Choroid plexus epithelial cell (primary cell): ENCODE data around the gene ESRRG.
A peak's percentile ranks its signal among the peaks of the same experiment; 100 is the strongest.

Experiments used
- DNase-seq: peaks from one replicate; pipeline ENCODE4 v3.0.0-alpha.2; 2010; ENCODE audit warnings: low read depth
- H3K4me3 ChIP-seq: 2 replicates; pipeline ENCODE4 v1.5.1; 2011; ENCODE audit warnings: low read depth, mild to moderate bottlenecking, control low read depth, low read length, moderate library complexity
- CTCF ChIP-seq: conservative IDR thresholded peaks from 2 replicates; pipeline ENCODE4 v1.5.1; 2011; ENCODE audit warnings: low read depth, mild to moderate bottlenecking, control low read depth, inconsistent platforms, low read length, moderate library complexity

The ESRRG gene

GRCh38 chr1:216580538-216581057 lies 142.6 kb downstream of the ESRRG start:
- DNase-seq = no peak
- no peak for TF ChIP-seq CTCF
- no peak overlapping the region for H3K4me3 ChIP-seq

GRCh38 chr1:216576234-216576937 lies 146.8 kb downstream of the ESRRG start:
- no peak for DNase-seq
- H3K4me3 ChIP-seq = no peak overlapping the region
- TF ChIP-seq CTCF = no peak

- peak; percentile 69 for TF ChIP-seq CTCF
- H3K4me3 ChIP-seq = no peak overlapping the region
- DNase-seq = peak; percentile 72
These were observed 156.5 kb downstream of the ESRRG start for GRCh38 chr1:216566641-216567205.

GRCh38 chr1:216563087-216563486 lies 160.1 kb downstream of the ESRRG start:
- no peak for TF ChIP-seq CTCF
- no peak overlapping the region for H3K4me3 ChIP-seq
- no peak for DNase-seq

GRCh38 chr1:216562383-216562782 lies 160.8 kb downstream of the ESRRG start:
- H3K4me3 ChIP-seq = no peak overlapping the region
- TF ChIP-seq CTCF = peak; percentile 52
- DNase-seq = peak; percentile 21

- no peak for DNase-seq
- no peak overlapping the region for H3K4me3 ChIP-seq
- no peak for TF ChIP-seq CTCF
These were observed 162.7 kb downstream of the ESRRG start for GRCh38 chr1:216560527-216560926.

- no peak for TF ChIP-seq CTCF
- H3K4me3 ChIP-seq = no peak overlapping the region
- DNase-seq = no peak
These were observed 163.9 kb downstream of the ESRRG start for GRCh38 chr1:216559359-216559758.
